Mammary epithelial cell (primary cell): ENCODE data around the gene UBE2E3.

Source experiments
- EZH2 ChIP-seq: IDR thresholded peaks from 2 replicates; pipeline ENCODE4 v1.6.1; 2012; ENCODE audit warnings: low read length, inconsistent platforms, borderline replicate concordance
- TF ChIP-seq, protein P1 (sequence below), 2 donors: IDR thresholded peaks in 1 of 2; conservative IDR thresholded peaks in 1 of 2; 2 replicates each; pipeline ENCODE4 v1.5.1; 2011 to 2012; ENCODE audit warnings: inconsistent platforms in 2 of 2, low read length in 2 of 2, mild to moderate bottlenecking in 2 of 2, control low read depth in 1 of 2, low read depth in 1 of 2; ENCODE audit not compliant: insufficient read depth in 1 of 2; ENCODE audit errors: extremely low read depth in 1 of 2

DNA sequence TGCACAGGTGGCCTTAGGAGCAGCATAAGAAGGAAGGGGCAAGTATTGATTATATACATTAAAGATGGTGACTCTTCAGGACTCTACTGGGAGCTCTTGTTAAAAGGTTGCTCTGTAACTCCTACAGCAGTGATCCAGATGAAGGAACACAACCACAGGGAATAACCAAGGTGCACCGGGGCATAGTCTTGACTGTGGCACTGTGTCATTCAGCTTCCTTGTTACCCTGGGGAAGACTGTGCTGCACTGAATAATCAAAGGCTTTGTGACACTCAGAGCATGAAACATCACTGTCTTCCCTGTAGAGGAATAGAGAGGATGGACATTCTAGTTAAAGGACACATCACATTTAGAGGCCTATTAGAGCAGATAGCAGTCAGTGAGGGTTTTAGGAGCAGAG, 105.3 kb downstream of the UBE2E3 start:
- TF ChIP-seq, protein P1, sequence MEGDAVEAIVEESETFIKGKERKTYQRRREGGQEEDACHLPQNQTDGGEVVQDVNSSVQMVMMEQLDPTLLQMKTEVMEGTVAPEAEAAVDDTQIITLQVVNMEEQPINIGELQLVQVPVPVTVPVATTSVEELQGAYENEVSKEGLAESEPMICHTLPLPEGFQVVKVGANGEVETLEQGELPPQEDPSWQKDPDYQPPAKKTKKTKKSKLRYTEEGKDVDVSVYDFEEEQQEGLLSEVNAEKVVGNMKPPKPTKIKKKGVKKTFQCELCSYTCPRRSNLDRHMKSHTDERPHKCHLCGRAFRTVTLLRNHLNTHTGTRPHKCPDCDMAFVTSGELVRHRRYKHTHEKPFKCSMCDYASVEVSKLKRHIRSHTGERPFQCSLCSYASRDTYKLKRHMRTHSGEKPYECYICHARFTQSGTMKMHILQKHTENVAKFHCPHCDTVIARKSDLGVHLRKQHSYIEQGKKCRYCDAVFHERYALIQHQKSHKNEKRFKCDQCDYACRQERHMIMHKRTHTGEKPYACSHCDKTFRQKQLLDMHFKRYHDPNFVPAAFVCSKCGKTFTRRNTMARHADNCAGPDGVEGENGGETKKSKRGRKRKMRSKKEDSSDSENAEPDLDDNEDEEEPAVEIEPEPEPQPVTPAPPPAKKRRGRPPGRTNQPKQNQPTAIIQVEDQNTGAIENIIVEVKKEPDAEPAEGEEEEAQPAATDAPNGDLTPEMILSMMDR (conservative IDR thresholded peaks at IDR 0.05 in 1 of 2, IDR thresholded peaks at IDR 0.05 in 1 of 2; ENCODE audit: extremely low read depth in 1 of 2, insufficient read depth in 1 of 2, low read depth in 1 of 2, low read length in 2 of 2) = no peak
- TF ChIP-seq EZH2 = no peak
